DMS53 (cell line): ENCODE data around the gene TBCB.

Source experiments
- DNase-seq: peaks from one replicate; lab custom pipeline; 2025; lab: John Stamatoyannopoulos, UW

The TBCB gene

DNA sequence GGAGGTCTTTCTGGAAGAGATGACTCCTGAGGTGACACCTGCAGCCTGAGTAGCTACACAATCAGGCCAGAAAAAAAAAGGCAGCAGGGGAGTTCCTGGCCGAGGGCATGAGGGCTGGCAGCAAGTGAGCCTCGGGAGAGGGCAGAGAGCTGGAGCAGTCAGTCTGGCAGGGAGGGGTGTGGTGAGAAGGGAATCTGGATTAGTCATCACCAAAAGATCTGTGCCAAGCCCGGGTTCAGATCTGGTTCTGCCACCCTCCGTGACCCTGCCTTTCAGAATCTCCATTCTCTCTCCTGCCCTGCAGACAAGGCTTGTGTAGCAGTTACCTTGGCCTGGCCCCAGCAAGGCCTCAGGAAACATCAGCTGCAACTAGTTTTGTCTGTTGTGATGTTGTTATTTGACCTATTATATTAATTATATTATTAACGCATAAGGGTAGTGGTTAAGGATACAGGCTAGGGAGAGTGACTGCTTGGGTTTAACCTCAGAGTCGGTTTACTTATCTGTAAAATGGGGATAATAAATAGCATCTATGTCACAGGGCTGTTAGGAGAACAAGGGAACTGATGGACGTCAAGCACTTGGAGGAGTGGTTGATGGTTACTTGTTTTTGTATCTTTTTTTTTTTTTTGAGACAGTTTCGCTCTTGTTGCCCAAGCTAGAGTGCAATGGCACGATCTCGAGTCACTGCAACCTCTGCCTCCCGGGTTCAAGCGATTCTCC is 21.9 kb downstream of the TBCB start:
- DNase-seq: peak; percentile 89

GRCh38 chr19:36139120-36139472 is 23.8 kb downstream of the TBCB start:
- DNase-seq: no peak

GRCh38 chr19:36139473-36140303 is 24.4 kb downstream of the TBCB start, which contains the start of gene CAPNS1:
CAPNS1 (plus strand) TSS chr19:36140066; CDS start chr19:36141012, 946 bp downstream.
- peak; percentile 99 for DNase-seq

GRCh38 chr19:36140304-36141038 is 25.2 kb downstream of the TBCB start:
- peak; percentile 92 for DNase-seq

DNA sequence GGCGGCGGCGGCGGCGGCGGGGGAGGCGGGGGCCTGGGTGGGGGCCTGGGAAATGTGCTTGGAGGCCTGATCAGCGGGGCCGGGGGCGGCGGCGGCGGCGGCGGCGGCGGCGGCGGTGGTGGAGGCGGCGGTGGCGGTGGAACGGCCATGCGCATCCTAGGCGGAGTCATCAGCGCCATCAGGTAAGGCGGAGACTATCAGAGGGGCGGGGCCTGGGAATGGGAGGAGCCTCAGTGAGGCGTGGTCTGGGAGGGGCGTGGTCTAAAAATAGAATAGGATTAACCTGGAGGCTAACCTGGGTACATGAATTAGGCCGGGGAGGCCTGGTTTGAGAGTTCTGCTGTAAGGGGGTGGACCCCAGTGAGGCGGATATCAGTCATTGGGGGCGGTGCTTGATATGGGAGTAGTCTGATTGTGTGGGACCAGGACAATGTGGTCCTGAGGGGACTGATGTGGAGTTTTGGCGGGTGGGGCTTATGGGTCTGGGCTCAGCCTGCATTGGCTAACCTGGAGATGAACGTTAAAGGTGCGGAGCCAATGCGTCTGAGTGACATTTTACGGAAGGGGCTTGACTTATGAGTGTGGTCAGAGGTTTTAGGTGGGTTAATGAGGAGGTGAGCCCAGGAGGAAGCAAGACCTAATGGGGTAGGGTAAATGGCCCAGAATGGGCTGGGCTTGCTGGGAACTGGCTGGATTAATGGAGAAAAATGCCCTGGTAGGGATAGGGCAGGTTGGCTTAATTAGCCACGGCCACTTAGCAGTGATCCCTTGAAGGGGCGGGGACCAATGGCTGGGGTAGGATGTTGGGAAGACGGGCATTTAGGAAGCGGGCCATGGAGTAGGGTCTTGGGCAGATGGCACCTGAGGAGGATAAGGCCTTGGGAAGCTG is 26.0 kb downstream of the TBCB start:
- peak; percentile 95 for DNase-seq

GRCh38 chr19:36142046-36142445 is 26.8 kb downstream of the TBCB start:
- DNase-seq: no peak

DNA sequence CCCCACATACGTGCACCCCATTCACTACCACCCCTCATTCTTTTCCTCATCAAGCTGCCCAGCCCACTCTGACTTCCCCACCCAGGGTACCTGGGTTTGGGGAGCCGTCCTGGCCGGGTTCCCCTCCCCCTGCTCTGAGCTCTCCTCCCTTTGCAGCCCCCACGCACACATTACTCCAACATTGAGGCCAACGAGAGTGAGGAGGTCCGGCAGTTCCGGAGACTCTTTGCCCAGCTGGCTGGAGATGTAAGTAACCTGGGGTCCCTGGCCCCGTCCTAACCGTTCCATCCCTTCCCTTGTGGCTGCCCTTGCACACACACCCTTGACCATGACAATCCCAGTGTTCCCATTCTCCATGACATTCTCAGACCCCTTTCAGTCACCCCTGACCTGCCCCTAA is 27.2 kb downstream of the TBCB start:
- no peak for DNase-seq

DNA sequence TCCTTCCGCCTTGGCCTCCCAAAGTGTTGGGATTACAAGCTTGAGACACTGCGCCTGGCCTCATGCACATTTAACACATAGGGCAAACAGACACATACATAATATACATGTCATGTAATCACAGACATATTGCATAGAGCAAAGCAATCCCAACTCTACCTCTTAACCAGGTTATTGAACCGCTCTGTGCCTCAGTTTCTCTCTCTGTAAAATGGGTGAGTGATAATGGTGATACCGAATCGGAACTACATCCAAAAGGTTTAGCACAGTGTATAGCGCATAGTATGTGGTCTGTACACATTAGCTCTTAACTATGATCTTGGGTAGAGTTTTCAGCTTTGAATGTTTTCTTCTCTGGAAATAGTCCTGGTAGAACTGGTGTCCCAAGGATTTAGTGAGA is 29.4 kb downstream of the TBCB start:
- DNase-seq: no peak

DNA sequence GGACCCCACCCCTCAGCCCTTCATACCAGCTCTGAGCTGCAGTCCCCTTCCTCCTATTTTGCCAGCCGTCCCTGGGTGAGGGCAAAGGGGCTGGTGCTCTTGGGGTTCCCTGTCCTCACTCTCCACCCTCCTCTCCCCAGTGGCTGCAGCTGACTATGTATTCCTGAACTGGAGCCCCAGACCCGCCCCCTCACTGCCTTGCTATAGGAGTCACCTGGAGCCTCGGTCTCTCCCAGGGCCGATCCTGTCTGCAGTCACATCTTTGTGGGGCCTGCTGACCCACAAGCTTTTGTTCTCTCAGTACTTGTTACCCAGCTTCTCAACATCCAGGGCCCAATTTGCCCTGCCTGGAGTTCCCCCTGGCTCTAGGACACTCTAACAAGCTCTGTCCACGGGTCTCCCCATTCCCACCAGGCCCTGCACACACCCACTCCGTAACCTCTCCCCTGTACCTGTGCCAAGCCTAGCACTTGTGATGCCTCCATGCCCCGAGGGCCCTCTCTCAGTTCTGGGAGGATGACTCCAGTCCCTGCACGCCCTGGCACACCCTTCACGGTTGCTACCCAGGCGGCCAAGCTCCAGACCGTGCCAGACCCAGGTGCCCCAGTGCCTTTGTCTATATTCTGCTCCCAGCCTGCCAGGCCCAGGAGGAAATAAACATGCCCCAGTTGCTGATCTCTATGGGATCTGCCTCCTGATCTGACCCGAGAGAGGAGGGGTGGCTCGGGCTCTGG is 34.6 kb downstream of the TBCB start:
- DNase-seq: no peak

DNA sequence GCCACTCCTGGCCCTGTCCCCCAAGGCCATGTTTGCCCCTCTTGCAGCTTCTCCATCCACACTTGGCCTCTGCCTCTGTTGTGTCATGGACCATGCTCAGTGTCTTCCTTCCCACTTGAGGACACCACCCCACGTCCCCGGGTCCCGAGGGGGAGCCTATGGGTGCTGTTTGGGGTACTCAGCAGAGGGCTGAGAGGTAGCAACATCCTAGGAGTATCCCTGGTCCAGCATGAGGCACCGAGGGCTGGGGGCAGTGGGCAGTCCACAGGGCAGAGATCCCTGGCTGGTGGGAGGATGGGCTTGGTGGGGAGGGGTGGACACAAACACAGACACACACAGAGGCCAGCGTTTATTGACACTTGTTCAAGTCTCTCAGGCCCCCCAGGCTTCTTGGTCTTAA is 35.3 kb downstream of the TBCB start:
- DNase-seq: no peak

GRCh38 chr19:36151144-36152018 is 36.1 kb downstream of the TBCB start:
- no peak for DNase-seq

- DNase-seq: no peak
Measured at GRCh38 chr19:36152019-36152351, 36.7 kb downstream of the TBCB start.

GRCh38 chr19:36152352-36153091 is 37.3 kb downstream of the TBCB start, which contains the start of gene COX7A1:
COX7A1 (minus strand) TSS chr19:36152447; CDS start chr19:36152407, 40 bp downstream.
- DNase-seq: no peak

DNA sequence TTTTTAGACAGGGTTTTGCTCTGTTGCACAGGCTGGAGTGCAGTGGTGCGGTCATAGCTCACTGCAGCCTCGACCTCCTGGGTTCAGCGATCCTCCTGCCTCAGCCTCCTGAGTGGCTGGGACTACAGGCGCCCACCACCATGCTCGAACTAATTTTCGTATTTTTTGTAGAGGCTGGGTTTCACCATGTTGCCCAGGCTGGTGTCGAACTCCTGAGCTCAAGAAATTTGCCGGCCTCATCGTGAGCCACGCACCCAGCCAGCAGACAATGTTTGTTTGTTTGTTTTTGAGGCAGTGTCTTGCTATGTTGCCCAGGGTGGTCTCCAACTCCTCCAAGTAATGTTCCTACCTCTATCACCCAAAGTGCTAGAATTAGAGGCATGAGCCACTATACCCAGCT is 37.9 kb downstream of the TBCB start:
- no peak for DNase-seq

DNA sequence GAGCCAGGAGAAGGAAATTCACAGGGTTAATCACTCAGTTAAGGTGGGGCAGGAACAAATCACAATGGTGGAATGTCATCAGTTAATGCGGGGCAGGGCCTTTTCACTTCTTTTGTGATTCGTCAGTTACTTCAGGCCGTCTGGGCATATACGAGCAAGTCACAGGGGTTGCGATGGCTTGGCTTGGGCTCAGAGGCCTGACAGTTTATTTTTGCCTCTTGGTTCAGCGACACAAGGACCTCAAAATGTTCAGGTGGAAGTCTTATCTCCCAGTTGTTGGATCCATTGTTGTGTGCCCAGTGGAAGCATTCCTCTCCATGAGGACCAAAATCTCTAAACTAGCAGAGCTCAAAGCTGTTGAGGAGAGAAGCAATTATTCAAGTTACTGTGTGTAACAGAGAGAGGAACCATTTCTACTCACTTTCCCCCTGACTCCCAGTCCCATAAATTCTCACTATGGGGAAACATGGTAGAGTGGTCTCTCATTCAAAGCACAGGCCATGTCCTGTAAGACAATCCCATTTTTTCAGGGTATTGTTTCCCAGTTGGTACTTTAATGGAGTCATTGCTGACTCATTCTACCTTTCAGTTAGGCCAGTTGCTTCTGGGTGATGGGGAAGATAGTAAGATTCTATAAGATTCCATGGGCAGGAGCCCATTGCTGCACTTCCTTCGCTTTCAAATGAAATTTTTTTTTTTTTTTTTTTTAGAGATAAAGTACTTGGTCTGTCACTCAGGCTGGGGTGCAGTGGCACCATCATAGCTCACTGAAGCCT is 45.7 kb downstream of the TBCB start:
- DNase-seq: no peak

DNA sequence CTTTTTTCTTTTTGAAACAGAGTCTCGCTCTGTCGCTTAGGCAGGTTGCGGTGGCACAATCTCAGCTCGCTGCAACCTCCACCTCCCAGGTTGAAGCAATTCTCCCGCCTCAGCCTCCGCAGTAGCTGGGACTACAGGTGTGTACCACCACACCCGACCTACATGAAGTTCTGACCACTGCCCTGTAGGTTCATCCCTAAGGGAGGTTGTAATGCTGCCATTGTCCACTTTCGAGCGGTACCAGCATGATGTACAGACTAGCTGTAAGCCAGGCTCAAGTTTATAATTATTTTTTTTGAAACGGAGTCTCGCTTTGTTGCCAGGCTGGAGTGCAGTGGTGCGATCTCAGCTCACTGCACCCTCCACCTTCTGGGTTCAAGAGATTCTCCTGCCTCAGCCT is 48.5 kb downstream of the TBCB start:
- no peak for DNase-seq

DNA sequence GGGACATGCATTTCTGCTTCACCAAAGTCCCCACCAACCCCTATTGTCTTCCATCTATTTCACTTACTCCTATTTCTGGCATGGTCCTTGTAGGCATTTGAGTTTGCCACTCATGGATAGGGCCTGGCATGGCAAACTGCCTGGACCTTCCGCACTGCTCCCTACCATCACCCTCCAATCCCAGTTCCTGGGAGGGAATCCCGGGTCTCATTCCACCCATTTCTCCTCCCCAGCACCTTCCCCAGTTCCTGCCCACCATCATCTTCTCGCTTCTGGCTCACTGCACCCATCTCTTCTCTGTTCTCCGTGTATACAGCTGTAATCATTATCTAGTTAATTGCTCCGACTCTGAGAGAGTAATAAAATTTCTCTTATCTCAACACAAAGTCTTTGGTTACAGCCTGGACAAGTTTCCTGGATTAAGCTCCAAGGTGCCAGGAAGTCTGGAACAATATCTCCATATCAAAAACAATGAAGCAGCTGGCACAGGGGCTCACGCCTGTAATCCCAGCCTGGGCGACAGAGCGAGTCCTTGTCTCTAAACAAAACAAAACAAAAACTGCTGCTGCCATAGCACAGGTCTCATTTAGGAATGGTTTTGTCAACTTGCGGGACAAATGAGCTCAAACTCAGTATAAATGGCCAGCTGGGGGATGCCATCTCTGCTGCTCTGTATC is 54.0 kb downstream of the TBCB start:
- DNase-seq: peak; percentile 82

DNA sequence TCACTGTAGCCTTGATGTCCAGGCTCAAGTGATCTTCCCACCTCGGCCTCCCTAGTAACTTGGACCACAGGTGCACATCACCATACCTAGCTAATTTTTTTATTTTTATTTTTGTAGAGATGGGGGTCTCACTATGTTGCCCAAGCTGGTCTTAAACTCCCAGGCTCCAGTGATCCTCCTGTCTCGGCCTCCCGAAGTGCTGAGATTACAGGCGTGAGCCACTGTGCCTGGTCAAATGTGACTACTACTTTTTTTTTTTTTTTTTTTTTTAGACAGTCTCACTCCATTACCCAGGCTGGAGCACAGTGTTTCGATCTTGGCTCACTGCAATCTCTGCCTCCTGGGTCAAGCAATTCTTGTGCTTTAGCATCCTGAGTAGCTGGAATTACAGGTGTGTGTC is 57.6 kb downstream of the TBCB start:
- DNase-seq: no peak
